ENCODE measurements around the gene TRIP12. TPM values are rescaled to one million over a fixed set of nuclear protein-coding genes. Genes with fewer than 3 reads are reported as not detected.

TRIP12 gene
- total RNA-seq, 2 experiments from 2014 or later: 208 to 212 TPM

DNA sequence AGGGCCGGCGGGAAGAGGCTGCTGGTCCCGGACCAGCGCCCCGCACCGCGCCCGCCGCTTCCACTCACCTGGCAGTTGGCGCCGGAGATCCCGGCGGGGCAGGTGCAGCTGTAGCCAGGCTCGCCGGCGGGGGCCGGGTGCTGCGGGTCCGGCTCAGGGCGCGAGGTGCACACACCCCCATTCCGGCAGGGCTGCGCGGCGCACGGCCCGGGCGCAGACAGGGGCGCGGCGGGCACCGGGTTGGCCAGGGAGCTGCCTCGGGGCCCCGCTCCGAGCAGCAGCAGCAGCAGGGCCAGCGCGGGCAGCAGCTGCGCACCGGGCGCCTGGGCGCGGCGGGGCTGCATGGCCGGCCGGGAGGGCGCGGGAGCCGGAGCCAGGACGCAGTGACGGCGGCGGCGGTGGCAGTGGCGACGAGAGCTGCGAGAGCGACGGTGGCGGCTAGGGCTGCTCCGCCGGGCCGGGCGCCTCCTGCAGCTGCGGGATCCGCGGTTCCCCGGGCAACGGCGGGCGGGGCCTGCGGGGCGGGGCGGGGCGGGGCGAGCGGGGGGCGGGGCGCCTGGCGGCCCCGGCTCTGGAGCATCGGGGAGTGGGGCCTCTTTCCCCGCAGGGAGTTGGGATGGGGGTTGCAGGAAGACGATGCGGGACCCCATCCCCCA lies 207.6 kb downstream of the TRIP12 start, which contains the start of gene DNER:
Gene DNER, minus strand, starts transcription at position 476 of the 656 bp plus-strand sequence. Its CDS starts 132 bp downstream, at position 344.
- H3K27me3 Mint-ChIP-seq: peaks cover 57% of the 10 kb centered on the region
- H3K27ac Mint-ChIP-seq: no peak within 1 kb of the TSS
- TF ChIP-seq CTCF (IDR thresholded peaks at IDR 0.05): no peak
- H3K36me3 Mint-ChIP-seq (ENCODE audit: low read depth): no peaks in the 10 kb centered on the region
- POLR2A ChIA-PET: no interaction called here
- CTCF ChIA-PET: no interaction called here
- DNase-seq (peak; percentile 47), ATAC-seq (peak; percentile 84)
- peaks cover 11% of the 10 kb centered on the region for H3K4me1 Mint-ChIP-seq (ENCODE audit: low read depth)
- intact Hi-C loops (cut with micrococcal nuclease): no loop called here
- H3K4me3 Mint-ChIP-seq: peak within 1 kb of the TSS; percentile 19
- no peaks in the 10 kb centered on the region for H3K9me3 Mint-ChIP-seq

Other genes starting within 250 kb of the TRIP12 start
- gene DNER, start 207.5 kb downstream of the TRIP12 start, total RNA-seq: not detected
- gene FBXO36, start 494 bp upstream of the TRIP12 start, total RNA-seq: 1 to 10 TPM; 1.6 to 2.0 TPM
- gene SLC16A14, start 146.9 kb upstream of the TRIP12 start, total RNA-seq: 1 to 10 TPM; 1.5 to 2.3 TPM

Measured in activated CD8-positive, alpha-beta T cell treated with anti-CD3 and anti-CD28 coated beads for 36 hours (primary cell).